SK-N-SH (cell line): ENCODE data around the gene TXNDC11.

Experiments
- CTCF ChIP-seq: fragments of 200-600 bp; sonication (generic); IDR thresholded peaks from 2 replicates; pipeline ENCODE4 v1.6.1; 2017; ENCODE audit warnings: antibody characterized with exemption, mild to moderate bottlenecking, moderate library complexity
- EP300 ChIP-seq, 2 experiments: IDR thresholded peaks; 2 replicates each; pipeline versions ENCODE4 v1.4.0 to v1.6.1; 2012; ENCODE audit warnings: borderline replicate concordance in 1 of 2, low read depth in 1 of 2, low read length in 1 of 2
- GATA2 ChIP-seq: sonication (generic); formaldehyde crosslinking; IDR thresholded peaks from 2 replicates; pipeline ENCODE4 v1.5.0; 2020; ENCODE audit warnings: mild to moderate bottlenecking, missing genetic modification reagents
- MAX ChIP-seq: IDR thresholded peaks from 2 replicates; pipeline ENCODE4 v1.4.0; 2012; ENCODE audit warnings: low read depth
- RFX5 ChIP-seq: IDR thresholded peaks from 2 replicates; pipeline ENCODE4 v1.6.1; 2012; ENCODE audit warnings: mild to moderate bottlenecking, improper control_type of control experiment, low read length
- USF2 ChIP-seq: fragments of 150-350 bp; IDR thresholded peaks from 2 replicates; pipeline ENCODE4 v1.6.1; 2017; ENCODE audit warnings: antibody characterized with exemption, low read length, low read depth, borderline replicate concordance
- ZBTB33 ChIP-seq: IDR thresholded peaks from 2 replicates; pipeline ENCODE4 v1.4.0; 2012; ENCODE audit warnings: low read depth, borderline replicate concordance

- no peak for TF ChIP-seq CTCF
- TF ChIP-seq EP300 (IDR thresholded peaks at IDR 0.05; ENCODE audit: borderline replicate concordance in 1 of 2, low read depth in 1 of 2, low read length in 1 of 2) = no peak
- TF ChIP-seq USF2 = no peak
- TF ChIP-seq RFX5 = no peak
- TF ChIP-seq GATA2 = no peak
- TF ChIP-seq ZBTB33 = no peak
- no peak for TF ChIP-seq MAX
Measured at GRCh38 chr16:11715246-11715947, 27.3 kb downstream of the TXNDC11 start.
